ENCODE results near the gene SDF4.

Gene SDF4, protein sequence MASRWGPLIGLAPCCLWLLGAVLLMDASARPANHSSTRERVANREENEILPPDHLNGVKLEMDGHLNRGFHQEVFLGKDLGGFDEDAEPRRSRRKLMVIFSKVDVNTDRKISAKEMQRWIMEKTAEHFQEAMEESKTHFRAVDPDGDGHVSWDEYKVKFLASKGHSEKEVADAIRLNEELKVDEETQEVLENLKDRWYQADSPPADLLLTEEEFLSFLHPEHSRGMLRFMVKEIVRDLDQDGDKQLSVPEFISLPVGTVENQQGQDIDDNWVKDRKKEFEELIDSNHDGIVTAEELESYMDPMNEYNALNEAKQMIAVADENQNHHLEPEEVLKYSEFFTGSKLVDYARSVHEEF

DNA sequence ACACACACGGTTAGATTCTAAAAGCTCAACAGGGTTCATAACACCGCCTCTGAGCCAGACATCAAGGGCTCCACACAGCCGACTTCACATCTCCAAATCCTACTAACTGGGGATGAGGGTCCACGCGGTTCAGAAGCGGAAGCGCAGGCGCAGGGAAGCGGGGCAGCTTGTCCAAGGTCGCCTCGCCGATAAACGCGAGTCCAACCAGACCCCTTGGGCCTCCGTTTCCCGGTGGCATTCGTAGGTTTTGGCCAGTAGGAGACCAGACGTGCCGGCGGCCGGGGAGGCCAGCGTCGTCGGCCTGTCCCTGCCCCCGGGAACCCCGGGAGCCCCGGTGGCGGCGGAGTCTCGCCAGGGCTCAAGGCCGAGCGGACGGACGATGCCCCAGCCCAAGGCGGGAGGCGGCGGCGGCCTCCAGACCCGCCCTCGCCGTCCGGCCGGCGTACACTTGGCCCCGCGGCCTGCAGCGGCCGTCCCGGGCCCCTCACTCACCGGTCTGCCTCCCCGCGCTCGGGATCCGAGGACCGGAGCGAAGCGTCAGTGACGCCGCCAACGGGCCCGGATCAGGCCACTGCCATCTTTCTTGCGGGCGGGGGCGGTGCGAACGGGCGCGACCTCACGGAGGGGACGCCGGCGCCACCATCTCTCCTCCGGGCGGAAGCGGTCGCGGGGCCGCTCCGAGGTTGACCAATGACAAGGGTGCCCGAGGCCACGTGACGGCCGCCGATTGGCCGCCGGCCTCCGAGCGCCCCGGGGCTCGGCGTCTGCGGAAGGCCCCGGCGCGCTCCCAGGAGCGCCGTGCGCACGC is at the start of gene SDF4:
Gene SDF4 (minus strand): TSS at position 602 of the 808 bp plus-strand sequence. CDS start 3,229 bp downstream, outside the sequence.
- intact Hi-C loops (cut with DNase I), result loop anchor here (1.0 to 5.0 kb wide), 3 partner anchors 42 to 115 kb away; partner anchors contain the start of genes C1orf159 and UBE2J2
- peak; percentile 95 to 99 (median 97) for DNase-seq

DNA sequence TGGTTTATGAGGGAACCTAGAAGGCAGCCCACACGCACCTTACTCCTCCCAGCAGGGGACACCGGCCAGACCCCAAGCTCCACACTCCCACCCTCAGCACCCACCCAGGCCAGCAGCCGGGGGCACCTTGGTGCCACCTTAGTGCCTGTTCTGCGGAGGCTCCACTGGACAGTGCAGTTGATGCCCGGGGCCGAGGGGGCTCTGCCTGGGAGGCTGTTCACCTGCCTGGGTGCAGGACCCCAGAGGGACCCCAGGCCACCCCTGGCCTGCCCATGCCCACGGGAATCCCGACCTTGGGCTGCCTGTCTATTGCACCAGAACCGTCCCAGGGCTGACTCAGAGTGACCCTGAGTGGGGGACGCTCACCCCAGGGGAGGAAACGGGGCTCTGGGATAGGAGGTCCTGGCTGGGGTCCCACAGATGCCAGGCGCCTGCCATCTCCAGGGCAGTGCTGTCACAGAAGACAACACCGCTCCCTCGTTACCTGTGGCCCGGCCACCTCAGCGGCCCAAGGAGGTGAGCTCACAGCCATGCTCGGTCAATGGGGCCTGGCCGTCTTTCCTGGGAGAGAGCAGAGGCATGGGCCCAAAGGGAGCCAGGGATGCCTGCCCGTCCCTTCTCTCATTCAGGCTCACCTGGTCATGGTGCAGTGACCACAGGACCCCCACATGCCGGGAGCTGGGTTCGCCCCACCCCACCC is 49.1 kb upstream of the SDF4 start:
- intact Hi-C loops (cut with DNase I), result no loop called here

GRCh38 chr1:1279028-1279427 is 47.2 kb upstream of the SDF4 start:
- intact Hi-C loops (cut with DNase I), result no loop called here
- DNase-seq, result peak in 1 of 10 donors; percentile 58

More for the DNA sequence above, 49.1 kb upstream of the SDF4 start:
- DNase-seq, result peak in 1 of 10 donors; percentile 75

- DNase-seq, result no peak
- intact Hi-C loops (cut with DNase I), result no loop called here
Observed at GRCh38 chr1:1278620-1279019, 46.8 kb upstream of the SDF4 start.

DNA sequence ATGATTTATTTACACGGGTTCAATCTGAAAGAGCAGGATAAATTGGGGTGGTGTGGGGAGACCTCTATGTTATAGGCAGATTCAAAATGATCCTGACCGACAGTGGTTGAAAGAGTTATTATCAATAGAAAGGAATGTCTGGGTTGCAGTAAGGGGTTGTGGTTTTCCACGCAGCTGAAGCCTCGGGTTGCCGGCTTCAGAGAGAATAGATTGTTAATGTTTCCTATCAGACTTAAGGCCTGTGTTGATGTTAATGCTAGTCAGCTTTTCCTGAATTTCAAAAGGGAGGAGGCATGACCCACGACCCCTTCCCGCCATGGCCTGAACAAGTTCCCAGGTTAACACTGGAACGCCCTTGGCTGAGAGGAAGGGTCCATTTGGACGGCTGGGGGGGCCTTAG is 44.0 kb upstream of the SDF4 start:
- no peak for DNase-seq
- intact Hi-C loops (cut with DNase I), result no loop called here

DNA sequence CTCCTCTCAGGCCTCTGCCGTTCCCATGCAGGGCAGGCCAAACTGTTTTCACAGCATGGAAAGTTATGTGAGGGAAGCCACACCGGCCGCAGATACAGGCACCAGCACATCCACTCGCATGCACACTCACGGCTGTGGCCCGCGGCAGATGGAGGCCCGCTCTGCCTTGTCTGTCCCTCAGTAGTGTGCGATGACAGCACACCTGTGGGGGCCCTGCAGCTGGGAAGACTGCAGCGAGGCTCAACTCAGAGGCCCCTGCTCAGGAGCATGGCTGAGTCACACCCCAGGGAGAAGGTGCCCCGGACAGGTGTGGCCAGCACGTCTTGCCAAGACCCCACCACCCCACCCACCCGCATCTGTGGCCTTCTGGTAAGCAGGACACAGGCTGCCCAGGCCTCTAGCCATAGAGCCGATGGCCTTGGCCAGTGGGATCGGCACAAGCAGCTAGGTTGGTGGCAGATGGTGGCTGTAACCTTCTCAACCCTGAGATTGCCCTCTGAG is 43.2 kb upstream of the SDF4 start:
- intact Hi-C loops (cut with DNase I), result loop anchor here (5.0 kb wide), 1 partner anchor 32 kb away; the partner anchor contains the start of genes ACAP3 and PUSL1
- DNase-seq, result no peak

DNA sequence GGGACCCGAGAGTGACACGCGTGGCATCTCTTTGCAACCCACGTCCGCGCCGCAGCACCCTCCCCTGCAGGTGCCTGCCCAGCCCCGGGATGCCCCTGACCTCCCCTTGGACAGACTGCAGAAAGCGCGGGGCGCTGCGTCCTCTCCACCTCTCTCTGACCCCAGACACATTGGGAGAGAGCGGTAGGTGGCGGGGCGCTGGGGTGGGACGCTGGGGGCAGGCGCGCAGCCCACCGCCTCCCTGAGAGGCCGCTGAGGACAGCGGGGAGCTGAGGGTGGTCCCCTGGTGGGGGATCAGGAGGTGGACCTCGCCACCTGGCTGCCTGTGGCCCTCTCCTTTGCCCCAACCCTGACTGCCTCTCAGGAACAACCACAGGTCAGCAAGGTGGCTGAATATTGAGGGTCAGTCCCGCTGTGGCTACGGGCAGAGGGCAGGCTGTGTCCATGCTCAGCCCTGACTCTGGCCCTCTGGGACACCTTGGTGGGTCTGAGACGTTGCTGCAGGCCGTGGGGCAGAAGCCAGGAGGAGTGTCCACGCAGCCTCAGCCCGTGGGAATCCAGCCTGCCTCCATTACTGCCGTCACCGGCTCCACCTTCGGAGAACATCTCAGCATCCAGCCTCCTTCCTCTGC is 42.6 kb upstream of the SDF4 start:
- no peak for DNase-seq
- intact Hi-C loops (cut with DNase I), result loop anchor here (5.0 kb wide), 1 partner anchor 33 kb away; the partner anchor contains the start of genes ACAP3 and PUSL1

DNA sequence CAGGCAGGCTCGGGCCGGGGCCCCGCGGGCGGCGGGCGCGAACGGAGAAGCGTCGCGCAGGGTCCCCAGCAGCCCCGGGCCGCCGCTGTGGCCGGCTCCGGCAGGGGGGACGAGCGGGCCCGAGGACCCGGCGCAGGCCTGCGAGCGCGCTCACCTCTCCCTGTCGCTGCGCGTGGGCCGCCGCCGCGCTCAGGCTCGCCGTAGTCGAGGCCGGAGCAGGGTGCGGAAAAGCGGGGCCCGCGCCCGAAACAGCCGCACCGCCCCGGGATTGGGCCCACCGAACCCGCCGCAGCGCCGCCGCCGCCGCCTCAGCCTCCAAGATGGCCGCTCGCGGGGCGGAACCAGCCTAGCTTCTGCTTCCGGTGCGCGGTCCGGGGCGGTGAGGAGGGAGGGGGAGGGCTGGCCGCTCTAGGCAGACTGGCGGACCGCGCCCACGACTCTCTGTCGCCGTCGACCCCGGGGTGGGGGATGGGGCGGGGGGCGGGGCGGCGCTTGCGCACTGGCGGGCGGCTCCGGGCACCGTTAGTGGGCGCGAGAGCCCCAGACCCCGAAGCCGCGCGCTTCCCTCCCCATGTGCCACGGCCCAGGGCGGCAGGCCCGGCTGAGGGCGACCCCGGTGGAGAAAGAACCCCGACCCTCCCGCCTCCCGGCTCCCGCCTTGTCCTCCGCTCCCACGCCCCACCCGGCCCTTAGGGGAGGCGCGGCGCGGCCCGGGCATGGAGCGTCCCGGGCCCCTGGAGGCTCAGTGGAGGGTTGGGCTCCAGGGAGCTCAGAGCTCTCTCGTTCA is 41.9 kb upstream of the SDF4 start, which contains the start of gene UBE2J2:
Gene UBE2J2 (minus strand): TSS at position 343 of the 787 bp plus-strand sequence. CDS start 5,862 bp downstream, outside the sequence.
- peak; percentile 88 to 99 (median 94) for DNase-seq
- intact Hi-C loops (cut with DNase I), result loop anchor here (1.0 to 5.0 kb wide), 2 partner anchors 34 to 41 kb away; partner anchors contain the start of genes ACAP3, B3GALT6, PUSL1 and SDF4

DNA sequence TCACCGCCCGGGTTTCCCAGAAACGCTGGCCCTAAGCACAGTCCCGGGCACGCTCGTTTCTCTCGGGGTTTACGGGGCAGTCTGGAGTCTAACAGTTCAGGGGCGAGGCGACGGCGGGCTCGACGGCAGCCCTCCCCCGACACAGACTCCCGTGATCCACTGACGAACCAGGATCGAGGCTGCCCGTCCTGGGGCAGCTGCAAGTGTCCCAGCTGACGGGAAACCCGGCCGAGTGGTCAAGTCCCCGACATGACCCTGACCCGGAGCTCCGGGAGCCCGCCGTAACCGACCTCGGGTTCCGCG is 41.4 kb upstream of the SDF4 start:
- intact Hi-C loops (cut with DNase I), result loop anchor here (1.0 to 5.0 kb wide), 2 partner anchors 34 to 41 kb away; partner anchors contain the start of genes ACAP3, B3GALT6, PUSL1 and SDF4
- no peak for DNase-seq

- intact Hi-C loops (cut with DNase I), result loop anchor here (1.0 to 5.0 kb wide), 2 partner anchors 35 to 40 kb away; partner anchors contain the start of genes ACAP3, B3GALT6, PUSL1 and SDF4
- peak in 1 of 10 donors; percentile 80 for DNase-seq
Observed at GRCh38 chr1:1272341-1273208, 40.8 kb upstream of the SDF4 start.

DNA sequence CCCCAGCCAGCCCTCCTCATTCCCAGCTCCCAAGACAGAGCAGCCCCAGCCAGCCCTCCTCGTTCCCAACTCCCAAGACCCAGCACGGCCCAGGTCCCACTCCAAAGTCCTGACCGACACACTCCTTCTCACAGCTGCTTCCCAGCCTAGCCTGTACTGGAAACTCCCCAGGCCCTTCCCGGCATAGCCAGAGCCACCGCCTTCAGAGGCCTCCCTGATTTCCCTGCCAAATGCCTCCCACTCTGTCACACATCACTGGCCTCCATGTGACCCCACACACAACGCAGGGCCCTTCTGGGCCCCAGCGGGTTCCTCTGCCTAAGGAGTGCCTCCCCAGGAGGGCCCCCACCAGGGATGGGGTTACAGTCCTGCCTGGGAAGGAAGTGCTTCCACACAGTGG is 39.0 kb upstream of the SDF4 start:
- DNase-seq, result peak in 1 of 10 donors; percentile 75
- intact Hi-C loops (cut with DNase I), result loop anchor here (5.0 kb wide), 1 partner anchor 36 kb away; the partner anchor contains the start of genes ACAP3 and PUSL1

DNA sequence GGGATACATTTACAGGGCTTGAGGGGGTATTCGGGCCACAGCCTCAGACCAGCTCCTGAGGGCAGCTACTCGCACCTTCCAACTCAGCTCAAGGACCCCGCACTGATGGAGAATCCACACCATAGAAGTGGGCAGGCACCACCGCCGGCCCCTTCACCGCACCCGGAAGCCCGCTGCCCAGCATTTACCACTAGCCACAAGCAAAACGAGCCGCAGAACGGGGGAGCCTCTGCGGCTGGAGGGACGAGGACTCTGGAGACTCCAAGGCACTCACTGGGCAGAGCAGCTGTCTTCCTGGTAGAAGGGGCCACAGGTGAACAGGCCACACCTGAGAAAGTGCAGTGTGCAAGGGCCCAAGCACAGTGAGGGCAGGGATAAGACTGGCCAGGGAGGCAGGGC is 36.5 kb upstream of the SDF4 start:
- intact Hi-C loops (cut with DNase I), result no loop called here

GRCh38 chr1:1267488-1268283 is 35.9 kb upstream of the SDF4 start:
- intact Hi-C loops (cut with DNase I), result no loop called here
- DNase-seq, result peak in 1 of 10 donors; percentile 77

More for the DNA sequence above, 36.5 kb upstream of the SDF4 start:
- peak in 1 of 10 donors; percentile 73 for DNase-seq

- intact Hi-C loops (cut with DNase I), result no loop called here
- no peak for DNase-seq
Observed at GRCh38 chr1:1264868-1265272, 33.1 kb upstream of the SDF4 start.

DNA sequence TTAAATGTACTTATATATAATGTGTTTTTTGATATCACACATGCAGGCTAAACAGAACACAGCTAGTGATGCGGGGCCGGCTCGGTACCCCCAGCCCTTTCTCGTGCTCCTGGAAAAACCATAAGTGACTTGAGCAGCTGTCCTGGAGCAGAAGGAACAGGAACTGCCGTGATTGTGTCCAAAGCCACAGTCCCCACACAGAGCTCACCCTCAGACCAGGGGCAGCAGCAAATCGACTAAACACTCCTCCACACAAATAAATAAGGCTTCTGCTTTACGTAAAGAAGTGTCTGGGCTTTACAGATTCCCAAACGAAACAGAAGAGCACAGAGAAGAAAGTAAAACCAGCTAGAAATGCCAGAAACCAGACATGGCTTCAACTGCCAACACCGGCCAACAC is 32.2 kb upstream of the SDF4 start:
- intact Hi-C loops (cut with DNase I), result no loop called here
- no peak for DNase-seq

- DNase-seq, result no peak
- intact Hi-C loops (cut with DNase I), result no loop called here
Observed at GRCh38 chr1:1262758-1263157, 31.0 kb upstream of the SDF4 start.

- intact Hi-C loops (cut with DNase I), result no loop called here
- DNase-seq, result no peak
Observed at GRCh38 chr1:1262071-1262470, 30.3 kb upstream of the SDF4 start.

Data from posterior cingulate gyrus (tissue), 11 donors.